SKM-1 treated with dmso at 0.1 percent for 144 hours (cell line): ENCODE results near the gene ATXN3L.

Source experiments
- DNase-seq: peaks from one replicate; lab custom pipeline; 2025; ENCODE audit not compliant: unreplicated experiment; lab: John Stamatoyannopoulos, UW

ATXN3L gene

GRCh38 chrX:13319953-13320352 is at the start of gene ATXN3L:
TSS of gene ATXN3L (minus strand) at chrX:13320053. CDS start at chrX:13319934, 119 bp downstream.
- DNase-seq, result no peak

GRCh38 chrX:13369256-13370030 is 49.6 kb upstream of the ATXN3L start:
- no peak for DNase-seq

- no peak for DNase-seq
These were observed 48.1 kb upstream of the ATXN3L start for GRCh38 chrX:13367950-13368349.

- DNase-seq, result no peak
These were observed 46.8 kb upstream of the ATXN3L start for GRCh38 chrX:13366698-13367097.

- no peak for DNase-seq
These were observed 45.3 kb upstream of the ATXN3L start for GRCh38 chrX:13365161-13365560.

GRCh38 chrX:13364230-13364857 is 44.5 kb upstream of the ATXN3L start:
- DNase-seq, result no peak

- DNase-seq, result no peak
These were observed 40.3 kb upstream of the ATXN3L start for GRCh38 chrX:13360146-13360545.

GRCh38 chrX:13357925-13358324 is 38.1 kb upstream of the ATXN3L start:
- DNase-seq, result no peak

GRCh38 chrX:13346646-13347045 is 26.8 kb upstream of the ATXN3L start:
- DNase-seq, result no peak

GRCh38 chrX:13345438-13345837 is 25.6 kb upstream of the ATXN3L start:
- DNase-seq, result no peak

- DNase-seq, result peak; percentile 7
These were observed 25.2 kb upstream of the ATXN3L start for GRCh38 chrX:13345037-13345436.

- no peak for DNase-seq
These were observed 21.7 kb upstream of the ATXN3L start for GRCh38 chrX:13341491-13342101.

- no peak for DNase-seq
These were observed 20.4 kb upstream of the ATXN3L start for GRCh38 chrX:13340182-13340791.

GRCh38 chrX:13339607-13340006 is 19.8 kb upstream of the ATXN3L start:
- DNase-seq, result no peak

- no peak for DNase-seq
These were observed 19.2 kb upstream of the ATXN3L start for GRCh38 chrX:13338996-13339515.

GRCh38 chrX:13334491-13334890 is 14.6 kb upstream of the ATXN3L start:
- no peak for DNase-seq

GRCh38 chrX:13330446-13330845 is 10.6 kb upstream of the ATXN3L start:
- DNase-seq, result no peak

- DNase-seq, result no peak
These were observed 7.8 kb upstream of the ATXN3L start for GRCh38 chrX:13327666-13328065.

GRCh38 chrX:13323241-13323640 is 3.4 kb upstream of the ATXN3L start:
- no peak for DNase-seq

GRCh38 chrX:13317366-13317765 is 2.5 kb downstream of the ATXN3L start:
- no peak for DNase-seq

- no peak for DNase-seq
These were observed 8.3 kb downstream of the ATXN3L start for GRCh38 chrX:13311560-13311959.

GRCh38 chrX:13309631-13310030 is 10.2 kb downstream of the ATXN3L start:
- DNase-seq, result no peak
